GM18505 (cell line): Measurements from ENCODE around the gene PADI1.

Experiments
- ATAC-seq: cut with Tn5 transposase; IDR thresholded peaks from one replicate; pipeline ENCODE4 v1.9.1; 2021; ENCODE audit not compliant: unreplicated experiment
- POLR2A ChIP-seq: IDR thresholded peaks from 4 replicates; pipeline ENCODE4 v1.6.1; 2011; ENCODE audit warnings: borderline replicate concordance; ENCODE audit not compliant: insufficient read depth, insufficient read length; ENCODE audit errors: extremely low read depth

PADI1 gene

GRCh38 chr1:17168091-17168876, 36.6 kb upstream of the PADI1 start:
- TF ChIP-seq POLR2A: no peak
- ATAC-seq: no peak

GRCh38 chr1:17170571-17170970, 34.4 kb upstream of the PADI1 start:
- no peak for TF ChIP-seq POLR2A
- ATAC-seq: no peak

- no peak for TF ChIP-seq POLR2A
- no peak for ATAC-seq
Measured at GRCh38 chr1:17173217-17173616, 31.7 kb upstream of the PADI1 start.

- no peak for ATAC-seq
- TF ChIP-seq POLR2A: no peak
Measured at GRCh38 chr1:17176306-17177061, 28.4 kb upstream of the PADI1 start.

GRCh38 chr1:17177651-17178050, 27.3 kb upstream of the PADI1 start:
- TF ChIP-seq POLR2A: no peak
- no peak for ATAC-seq

- TF ChIP-seq POLR2A: no peak
- ATAC-seq: no peak
Measured at GRCh38 chr1:17181781-17182464, 23.0 kb upstream of the PADI1 start.

GRCh38 chr1:17183388-17184160, 21.4 kb upstream of the PADI1 start:
- TF ChIP-seq POLR2A: no peak
- no peak for ATAC-seq

GRCh38 chr1:17184161-17184665, 20.7 kb upstream of the PADI1 start:
- no peak for TF ChIP-seq POLR2A
- ATAC-seq: no peak

GRCh38 chr1:17184822-17185484, 20.0 kb upstream of the PADI1 start:
- no peak for ATAC-seq

GRCh38 chr1:17185485-17185860, 19.5 kb upstream of the PADI1 start:
- no peak for TF ChIP-seq POLR2A
- no peak for ATAC-seq

More at GRCh38 chr1:17184822-17185484, 20.0 kb upstream of the PADI1 start:
- no peak for TF ChIP-seq POLR2A

- TF ChIP-seq POLR2A: no peak
- no peak for ATAC-seq
Measured at GRCh38 chr1:17186216-17186909, 18.6 kb upstream of the PADI1 start.

- no peak for ATAC-seq
- no peak for TF ChIP-seq POLR2A
Measured at GRCh38 chr1:17187051-17187450, 17.9 kb upstream of the PADI1 start.
